ENCODE results near the gene GPATCH8.

GRCh38 chr17:44383363-44383762, 119.8 kb downstream of the GPATCH8 start:
- no peak for TF ChIP-seq CTCF (conservative IDR thresholded peaks at IDR 0.05; ENCODE audit: low read depth, low read length)
- no peak for TF ChIP-seq EZH2 (IDR thresholded peaks at IDR 0.05; ENCODE audit: low read length, unreplicated experiment)
- no peak for TF ChIP-seq EZH2phosphoT487 (IDR thresholded peaks at IDR 0.05; ENCODE audit: borderline replicate concordance, low read length)

Data from PC-3 (cell line).